ENCODE measurements around the gene UNK. TPM values are rescaled to one million over a fixed set of nuclear protein-coding genes. Genes with fewer than 3 reads are reported as not detected.

UNK gene
- total and polyA plus RNA-seq, 2 of the 13 experiments (the other 11 are each of a cell fraction or from before 2014, with no cell fraction given), result 31.6 to 33.0 TPM

- TF ChIP-seq, protein P1, sequence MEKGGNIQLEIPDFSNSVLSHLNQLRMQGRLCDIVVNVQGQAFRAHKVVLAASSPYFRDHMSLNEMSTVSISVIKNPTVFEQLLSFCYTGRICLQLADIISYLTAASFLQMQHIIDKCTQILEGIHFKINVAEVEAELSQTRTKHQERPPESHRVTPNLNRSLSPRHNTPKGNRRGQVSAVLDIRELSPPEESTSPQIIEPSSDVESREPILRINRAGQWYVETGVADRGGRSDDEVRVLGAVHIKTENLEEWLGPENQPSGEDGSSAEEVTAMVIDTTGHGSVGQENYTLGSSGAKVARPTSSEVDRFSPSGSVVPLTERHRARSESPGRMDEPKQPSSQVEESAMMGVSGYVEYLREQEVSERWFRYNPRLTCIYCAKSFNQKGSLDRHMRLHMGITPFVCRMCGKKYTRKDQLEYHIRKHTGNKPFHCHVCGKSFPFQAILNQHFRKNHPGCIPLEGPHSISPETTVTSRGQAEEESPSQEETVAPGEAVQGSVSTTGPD (CRISPR knock-in tag; IDR thresholded peaks at IDR 0.05), result no peak
- 0 out of 2 replicates have a peak, but pooled peaks have one; percentile 18 for TF ChIP-seq CHCHD3 (CRISPR knock-in tag; IDR thresholded peaks at IDR 0.05)
- peak; percentile 91 for TF ChIP-seq RXRA (CRISPR knock-in tag; IDR thresholded peaks at IDR 0.05)
- peak; percentile 34; the same call in 1 of the 2 replicates for TF ChIP-seq TOPORS (CRISPR knock-in tag; IDR thresholded peaks at IDR 0.05)
- peak; percentile 64 for TF ChIP-seq MLX (CRISPR knock-in tag; IDR thresholded peaks at IDR 0.05)
- TF ChIP-seq WIZ (CRISPR knock-in tag; IDR thresholded peaks at IDR 0.05), result no peak
- TF ChIP-seq HMG20A (CRISPR knock-in tag; IDR thresholded peaks at IDR 0.05; ENCODE audit: borderline replicate concordance), result peak; percentile 48; the same call in 1 of the 2 replicates
- 0 out of 2 replicates have a peak, but pooled peaks have one; percentile 15 for TF ChIP-seq RERE (CRISPR knock-in tag; IDR thresholded peaks at IDR 0.05; ENCODE audit: low read depth)
- peak; percentile 13 for TF ChIP-seq SRSF1 (optimal IDR thresholded peaks at IDR 0.05; ENCODE audit: low read depth, low read length)
- TF ChIP-seq ZNF747 (CRISPR knock-in tag; IDR thresholded peaks at IDR 0.05; ENCODE audit: borderline replicate concordance), result no peak
- TF ChIP-seq ZNF772 (CRISPR knock-in tag; IDR thresholded peaks at IDR 0.05), result peak; percentile 61; the same call in 1 of the 2 replicates
- no peak for TF ChIP-seq SAFB2 (CRISPR knock-in tag; IDR thresholded peaks at IDR 0.05; ENCODE audit: borderline replicate concordance, low read depth)
- no peak for TF ChIP-seq HOXA7 (CRISPR knock-in tag; IDR thresholded peaks at IDR 0.05)
- no peak for TF ChIP-seq MTA3 (CRISPR knock-in tag; IDR thresholded peaks at IDR 0.05)
- peak; percentile 16; the same call in 1 of the 2 replicates for TF ChIP-seq ZNF335 (CRISPR knock-in tag; IDR thresholded peaks at IDR 0.05)
- 0 out of 2 replicates have a peak, but pooled peaks have one; percentile 24 for TF ChIP-seq AHR (CRISPR knock-in tag; IDR thresholded peaks at IDR 0.05)
- no peak; the same call in 1 of the 2 replicates for TF ChIP-seq GABPB1 (CRISPR knock-in tag; IDR thresholded peaks at IDR 0.05)
- TF ChIP-seq DNMT1 (CRISPR knock-in tag; IDR thresholded peaks at IDR 0.05), result no peak
- no peak for TF ChIP-seq ZNF720 (CRISPR knock-in tag; IDR thresholded peaks at IDR 0.05)
- peak; percentile 89; the same call in 1 of the 2 replicates for TF ChIP-seq SALL1 (CRISPR knock-in tag; IDR thresholded peaks at IDR 0.05)
- TF ChIP-seq ZNF761 (CRISPR knock-in tag; conservative IDR thresholded peaks at IDR 0.05), result no peak; the same call in 1 of the 2 replicates
- TF ChIP-seq, protein P2, sequence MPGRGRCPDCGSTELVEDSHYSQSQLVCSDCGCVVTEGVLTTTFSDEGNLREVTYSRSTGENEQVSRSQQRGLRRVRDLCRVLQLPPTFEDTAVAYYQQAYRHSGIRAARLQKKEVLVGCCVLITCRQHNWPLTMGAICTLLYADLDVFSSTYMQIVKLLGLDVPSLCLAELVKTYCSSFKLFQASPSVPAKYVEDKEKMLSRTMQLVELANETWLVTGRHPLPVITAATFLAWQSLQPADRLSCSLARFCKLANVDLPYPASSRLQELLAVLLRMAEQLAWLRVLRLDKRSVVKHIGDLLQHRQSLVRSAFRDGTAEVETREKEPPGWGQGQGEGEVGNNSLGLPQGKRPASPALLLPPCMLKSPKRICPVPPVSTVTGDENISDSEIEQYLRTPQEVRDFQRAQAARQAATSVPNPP (CRISPR knock-in tag; IDR thresholded peaks at IDR 0.05), result no peak
Measured at GRCh38 chr17:75763613-75764416, 20.8 kb upstream of the UNK start (continued).

All from HepG2 (cell line).